Trophoblast cell (in vitro differentiated cells and primary cell): ENCODE results near the gene NIPBL.

Experiments used
- DNase-seq, 2 donors: peaks; one replicate each; pipeline ENCODE4 v3.0.0-alpha.2; 2016
- H2AFZ ChIP-seq: 2 replicates; pipeline ENCODE4 v1.6.1; 2013; ENCODE audit warnings: low read length, moderate library complexity, mild to moderate bottlenecking; ENCODE audit not compliant: insufficient read depth, poor library complexity
- H2AK5ac ChIP-seq: 2 replicates; pipeline ENCODE4 v1.6.1; 2013; ENCODE audit warnings: mild to moderate bottlenecking, low read length
- H2BK120ac ChIP-seq: 2 replicates; pipeline ENCODE4 v1.6.1; 2013; ENCODE audit warnings: low read length, mild to moderate bottlenecking, moderate library complexity; ENCODE audit not compliant: insufficient read depth, poor library complexity
- H2BK12ac ChIP-seq: 2 replicates; pipeline ENCODE4 v1.6.1; 2013; ENCODE audit warnings: mild to moderate bottlenecking, low read length, moderate library complexity
- H2BK5ac ChIP-seq: 2 replicates; pipeline ENCODE4 v1.6.1; 2013; ENCODE audit warnings: low read length, low read depth, moderate library complexity, mild to moderate bottlenecking; ENCODE audit not compliant: poor library complexity
- H3K14ac ChIP-seq: 2 replicates; pipeline ENCODE4 v1.6.1; 2013; ENCODE audit warnings: mild to moderate bottlenecking, low read length
- H3K18ac ChIP-seq: 2 replicates; pipeline ENCODE4 v1.6.1; 2013; ENCODE audit warnings: mild to moderate bottlenecking, low read length
- H3K23ac ChIP-seq: 2 replicates; pipeline ENCODE4 v1.6.1; 2013; ENCODE audit warnings: low read length
- H3K27ac ChIP-seq: 2 replicates; pipeline ENCODE4 v1.5.1; 2013; ENCODE audit warnings: low read depth, mild to moderate bottlenecking, inconsistent platforms, low read length, moderate library complexity
- H3K27me3 ChIP-seq: 2 replicates; pipeline ENCODE4 v1.6.1; 2013; ENCODE audit warnings: inconsistent platforms, mild to moderate bottlenecking, low read length, moderate library complexity; ENCODE audit not compliant: insufficient read depth
- H3K36me3 ChIP-seq, 2 experiments: 1 replicate in 1 of 2; 2 replicates in 1 of 2; pipeline ENCODE4 v1.6.1; 2013; ENCODE audit warnings: low read length in 2 of 2, mild to moderate bottlenecking in 2 of 2, moderate library complexity in 1 of 2; ENCODE audit not compliant: insufficient read depth in 2 of 2, control insufficient read depth in 1 of 2
- H3K4ac ChIP-seq: 2 replicates; pipeline ENCODE4 v1.6.1; 2013; ENCODE audit warnings: low read depth, mild to moderate bottlenecking, low read length, moderate library complexity
- H3K4me1 ChIP-seq, 2 experiments: 1 replicate in 1 of 2; 2 replicates in 1 of 2; pipeline ENCODE4 v1.6.1; 2013; ENCODE audit warnings: low read length in 2 of 2, mild to moderate bottlenecking in 2 of 2, moderate library complexity in 1 of 2; ENCODE audit not compliant: insufficient read depth in 2 of 2, control insufficient read depth in 1 of 2
- H3K4me2 ChIP-seq: 2 replicates; pipeline ENCODE4 v1.6.1; 2013; ENCODE audit warnings: inconsistent platforms, mild to moderate bottlenecking, low read length, moderate library complexity
- H3K4me3 ChIP-seq: 2 replicates; pipeline ENCODE4 v1.5.1; 2013; ENCODE audit warnings: mild to moderate bottlenecking, low read depth, low read length, inconsistent platforms
- H3K79me1 ChIP-seq: one replicate; pipeline ENCODE4 v1.6.1; 2013; ENCODE audit warnings: low read length
- H3K79me2 ChIP-seq: 2 replicates; pipeline ENCODE4 v1.6.1; 2013; ENCODE audit warnings: low read length, mild to moderate bottlenecking; ENCODE audit not compliant: control insufficient read depth, insufficient read depth, poor library complexity
- H3K9ac ChIP-seq: 2 replicates; pipeline ENCODE4 v1.6.1; 2013; ENCODE audit warnings: mild to moderate bottlenecking, low read length
- H3K9me3 ChIP-seq: 2 replicates; pipeline ENCODE4 v1.6.1; 2013; ENCODE audit warnings: low read depth, mild to moderate bottlenecking, control low read depth, inconsistent platforms, low read length; ENCODE audit not compliant: insufficient read depth
- H4K12ac ChIP-seq: 2 replicates; pipeline ENCODE4 v1.6.1; 2013; ENCODE audit warnings: low read depth, mild to moderate bottlenecking, low read length, moderate library complexity
- H4K8ac ChIP-seq: 2 replicates; pipeline ENCODE4 v1.6.1; 2013; ENCODE audit warnings: low read depth, mild to moderate bottlenecking, low read length, moderate library complexity
- H4K91ac ChIP-seq: one replicate; pipeline ENCODE4 v1.6.1; 2013; ENCODE audit warnings: low read depth, mild to moderate bottlenecking, low read length, moderate library complexity
- WGBS: extraction: QIAGEN DNeasy Blood & Tissue Kit; methylation state at CpG from one replicate; pipeline ENCODE4 v1.1.7; 2013; ENCODE audit warnings: missing lambda C conversion rate; ENCODE audit not compliant: insufficient read length, insufficient coverage; ENCODE audit errors: extremely low coverage; 5-methylcytosine and 5-hydroxymethylcytosine counted together

The NIPBL gene

GRCh38 chr5:36861871-36862270 lies 14.7 kb upstream of the NIPBL start:
- H3K4me2 ChIP-seq = no peak overlapping the region
- H2AFZ ChIP-seq = no peak overlapping the region
- no peak overlapping the region for H4K12ac ChIP-seq
- no peak overlapping the region for H2BK120ac ChIP-seq
- no peaks in the 10 kb centered on the region for H3K79me1 ChIP-seq
- no peak overlapping the region for H3K27ac ChIP-seq
- H3K4me1 ChIP-seq = no peaks in the 10 kb centered on the region
- DNase-seq = no peak
- H4K91ac ChIP-seq = no peak overlapping the region
- no peaks in the 10 kb centered on the region for H3K36me3 ChIP-seq
- no peaks in the 10 kb centered on the region for H3K9me3 ChIP-seq
- no CpG with 5 or more reads among the region's 1 CpG for WGBS
- H2BK5ac ChIP-seq = no peak overlapping the region
- no peak overlapping the region for H3K4me3 ChIP-seq
- H3K27me3 ChIP-seq = no peaks in the 10 kb centered on the region
- no peak overlapping the region for H2AK5ac ChIP-seq
- no peak overlapping the region for H3K23ac ChIP-seq
- H3K14ac ChIP-seq = no peak overlapping the region
- no peak overlapping the region for H4K8ac ChIP-seq
- no peaks in the 10 kb centered on the region for H3K79me2 ChIP-seq
- no peak overlapping the region for H3K4ac ChIP-seq
- H3K18ac ChIP-seq = no peak overlapping the region
- H2BK12ac ChIP-seq = no peak overlapping the region
- H3K9ac ChIP-seq = no peak overlapping the region

- no peak overlapping the region for H4K8ac ChIP-seq
- H2BK12ac ChIP-seq = no peak overlapping the region
- no peaks in the 10 kb centered on the region for H3K79me1 ChIP-seq
- H3K14ac ChIP-seq = no peak overlapping the region
- no peaks in the 10 kb centered on the region for H3K27me3 ChIP-seq
- H2BK5ac ChIP-seq = no peak overlapping the region
- no CpG with 5 or more reads among the region's 2 CpGs for WGBS
- peak in 1 of 2 donors; percentile 89 for DNase-seq
- H3K4me3 ChIP-seq = no peak overlapping the region
- no peak overlapping the region for H2AK5ac ChIP-seq
- H3K18ac ChIP-seq = no peak overlapping the region
- H3K9me3 ChIP-seq = no peaks in the 10 kb centered on the region
- no peak overlapping the region for H4K91ac ChIP-seq
- H3K79me2 ChIP-seq = no peaks in the 10 kb centered on the region
- H3K36me3 ChIP-seq = peaks cover 1% of the 10 kb centered on the region in 2 experiments
- no peak overlapping the region for H2BK120ac ChIP-seq
- H2AFZ ChIP-seq = no peak overlapping the region
- H4K12ac ChIP-seq = no peak overlapping the region
- H3K9ac ChIP-seq = no peak overlapping the region
- no peak overlapping the region for H3K27ac ChIP-seq
- H3K4me2 ChIP-seq = no peak overlapping the region
- H3K4ac ChIP-seq = no peak overlapping the region
- no peak overlapping the region for H3K23ac ChIP-seq
- no peaks in the 10 kb centered on the region for H3K4me1 ChIP-seq
Measured at GRCh38 chr5:36870399-36871040, 6.0 kb upstream of the NIPBL start.

DNA sequence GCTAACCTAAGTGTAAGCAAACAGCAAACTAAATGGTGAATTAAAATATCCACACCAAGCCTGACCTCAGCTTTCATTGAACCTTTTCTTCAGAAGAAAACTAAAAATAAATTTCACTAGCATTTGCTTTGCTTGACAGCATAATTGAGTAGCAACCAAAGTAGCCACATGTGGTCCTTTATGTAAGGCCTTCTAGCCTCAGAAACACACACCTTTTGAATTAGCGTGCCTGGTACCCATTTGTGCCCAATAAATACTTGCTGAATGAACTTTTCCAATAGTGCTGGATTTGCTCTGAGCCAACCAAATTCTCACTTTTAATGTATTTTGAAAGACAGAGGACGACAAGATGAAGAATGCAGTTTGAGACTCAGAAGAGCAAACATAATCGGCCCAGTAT lies 2.1 kb upstream of the NIPBL start:
- peaks cover 15% of the 10 kb centered on the region for H3K79me2 ChIP-seq
- no peak overlapping the region for H4K91ac ChIP-seq
- no peaks in the 10 kb centered on the region for H3K4me1 ChIP-seq
- H3K14ac ChIP-seq = no peak overlapping the region
- no peak overlapping the region for H3K27ac ChIP-seq
- H2BK5ac ChIP-seq = no peak overlapping the region
- H3K79me1 ChIP-seq = peaks cover 16% of the 10 kb centered on the region
- no peak overlapping the region for H2BK120ac ChIP-seq
- no peaks in the 10 kb centered on the region for H3K27me3 ChIP-seq
- H4K12ac ChIP-seq = no peak overlapping the region
- peak overlapping the region; percentile 10 for H3K4ac ChIP-seq
- DNase-seq = no peak
- H3K18ac ChIP-seq = no peak overlapping the region
- peaks cover 1% of the 10 kb centered on the region in 2 experiments for H3K36me3 ChIP-seq
- no peak overlapping the region for H3K23ac ChIP-seq
- peak overlapping the region; percentile 13 for H3K4me2 ChIP-seq
- no peak overlapping the region for H2BK12ac ChIP-seq
- H4K8ac ChIP-seq = no peak overlapping the region
- no peak overlapping the region for H2AK5ac ChIP-seq
- no CpG with 5 or more reads among the region's 3 CpGs for WGBS
- H3K9ac ChIP-seq = no peak overlapping the region
- no peak overlapping the region for H2AFZ ChIP-seq
- no peak overlapping the region for H3K4me3 ChIP-seq
- no peaks in the 10 kb centered on the region for H3K9me3 ChIP-seq

- peak; percentile 49 to 64 for DNase-seq
- Histone ChIP-seq H3K14ac (no peak overlapping the region), H2BK5ac (no peak overlapping the region), H3K36me3 (peaks cover 1% of the 10 kb centered on the region in 2 experiments), H2BK120ac (no peak overlapping the region), H2AK5ac (no peak overlapping the region), H4K91ac (no peak overlapping the region), H3K79me2 (peaks cover 15% of the 10 kb centered on the region), H3K23ac (no peak overlapping the region), H3K27me3 (no peaks in the 10 kb centered on the region), H3K18ac (no peak overlapping the region), H3K9ac (no peak overlapping the region), H3K4me3 (peak overlapping the region; percentile 88), H3K4ac (no peak overlapping the region), H4K12ac (no peak overlapping the region), H3K9me3 (no peaks in the 10 kb centered on the region), H3K27ac (peak overlapping the region; percentile 86), H3K4me1 (no peaks in the 10 kb centered on the region), H3K79me1 (peaks cover 16% of the 10 kb centered on the region), H2BK12ac (no peak overlapping the region), H3K4me2 (peak overlapping the region; percentile 72), H4K8ac (no peak overlapping the region), H2AFZ (peak overlapping the region; percentile 30)
- WGBS = no CpG with 5 or more reads among the region's 26 CpGs
Measured at GRCh38 chr5:36875051-36875789, 1.3 kb upstream of the NIPBL start.
